RWPE2 (cell line): ENCODE results near the gene MCF2L2.
"Not testable (repeated sequence)": the region's sequence is repeated elsewhere in the genome, so short reads cannot be mapped to it uniquely, and the experiment has no call there.

Experiments used
- ATAC-seq: fragments of 200-7000 bp; cut with Tn5 transposase; 3 replicates; pipeline ENCODE4 v1.9.1; 2021; ENCODE audit warnings: low read depth
- DNase-seq: peaks from one replicate; pipeline ENCODE4 v3.0.0-alpha.2; 2020; ENCODE audit warnings: low spot score
- H3K27ac ChIP-seq: fragments of 450-650 bp; 2 replicates; pipeline ENCODE4 v1.5.1; 2017; ENCODE audit warnings: mild to moderate bottlenecking; ENCODE audit not compliant: poor library complexity, severe bottlenecking
- H3K27me3 ChIP-seq: fragments of 250-450 bp; sonication (Bioruptor Pico); 2 replicates; pipeline ENCODE4 v1.5.1; 2021; ENCODE audit warnings: mild to moderate bottlenecking, moderate library complexity; ENCODE audit not compliant: insufficient read depth, poor library complexity, severe bottlenecking
- H3K36me3 ChIP-seq: fragments of 250-450 bp; sonication (Bioruptor Pico); 2 replicates; pipeline ENCODE4 v1.5.1; 2020; ENCODE audit warnings: low read depth, mild to moderate bottlenecking, moderate library complexity
- H3K4me1 ChIP-seq: fragments of 250-450 bp; sonication (Bioruptor Pico); 2 replicates; pipeline ENCODE4 v1.5.1; 2021; ENCODE audit warnings: mild to moderate bottlenecking, moderate library complexity; ENCODE audit not compliant: insufficient read depth, poor library complexity, severe bottlenecking
- H3K4me3 ChIP-seq: fragments of 250-450 bp; sonication (Bioruptor Pico); 2 replicates; pipeline ENCODE4 v1.5.1; 2021; ENCODE audit warnings: mild to moderate bottlenecking, moderate library complexity; ENCODE audit not compliant: severe bottlenecking
- H3K9me3 ChIP-seq: fragments of 250-450 bp; sonication (Bioruptor Pico); 2 replicates; pipeline ENCODE4 v1.5.1; 2021; ENCODE audit warnings: mild to moderate bottlenecking, moderate library complexity; ENCODE audit not compliant: severe bottlenecking
- TF ChIP-seq, protein P1 (sequence below): fragments of 450-650 bp; IDR thresholded peaks from one replicate; pipeline ENCODE4 v1.5.1; 2017; ENCODE audit warnings: mild to moderate bottlenecking, moderate library complexity; ENCODE audit not compliant: poor library complexity, severe bottlenecking

Gene MCF2L2

DNA sequence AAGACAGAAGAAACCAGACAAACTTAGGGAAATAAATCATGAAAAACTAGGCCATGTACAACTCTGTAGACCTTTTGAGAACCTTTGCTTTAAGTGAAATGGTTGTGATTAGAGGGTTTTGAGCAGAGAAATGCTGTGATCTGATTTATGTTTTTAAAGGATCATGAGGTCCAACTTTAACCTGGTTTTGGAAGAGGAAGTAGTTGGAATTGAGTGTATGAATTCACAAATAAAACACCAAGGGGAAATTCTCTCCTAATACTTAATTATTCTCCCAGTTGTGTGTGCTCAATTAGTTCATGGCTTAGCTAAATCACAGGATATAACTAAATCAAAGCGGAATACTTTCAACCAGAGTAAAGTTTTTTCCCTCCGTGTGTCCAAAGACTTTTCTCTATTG, 45.5 kb upstream of the MCF2L2 start:
- TF ChIP-seq, protein P1, sequence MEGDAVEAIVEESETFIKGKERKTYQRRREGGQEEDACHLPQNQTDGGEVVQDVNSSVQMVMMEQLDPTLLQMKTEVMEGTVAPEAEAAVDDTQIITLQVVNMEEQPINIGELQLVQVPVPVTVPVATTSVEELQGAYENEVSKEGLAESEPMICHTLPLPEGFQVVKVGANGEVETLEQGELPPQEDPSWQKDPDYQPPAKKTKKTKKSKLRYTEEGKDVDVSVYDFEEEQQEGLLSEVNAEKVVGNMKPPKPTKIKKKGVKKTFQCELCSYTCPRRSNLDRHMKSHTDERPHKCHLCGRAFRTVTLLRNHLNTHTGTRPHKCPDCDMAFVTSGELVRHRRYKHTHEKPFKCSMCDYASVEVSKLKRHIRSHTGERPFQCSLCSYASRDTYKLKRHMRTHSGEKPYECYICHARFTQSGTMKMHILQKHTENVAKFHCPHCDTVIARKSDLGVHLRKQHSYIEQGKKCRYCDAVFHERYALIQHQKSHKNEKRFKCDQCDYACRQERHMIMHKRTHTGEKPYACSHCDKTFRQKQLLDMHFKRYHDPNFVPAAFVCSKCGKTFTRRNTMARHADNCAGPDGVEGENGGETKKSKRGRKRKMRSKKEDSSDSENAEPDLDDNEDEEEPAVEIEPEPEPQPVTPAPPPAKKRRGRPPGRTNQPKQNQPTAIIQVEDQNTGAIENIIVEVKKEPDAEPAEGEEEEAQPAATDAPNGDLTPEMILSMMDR, result no peak
- Histone ChIP-seq H3K4me1 (no peaks in the 10 kb centered on the region), H3K9me3 (no peaks in the 10 kb centered on the region), H3K4me3 (no peak overlapping the region), H3K27me3 (no peaks in the 10 kb centered on the region), H3K27ac (no peak overlapping the region), H3K36me3 (no peaks in the 10 kb centered on the region)
- ATAC-seq (no peak), DNase-seq (no peak)

DNA sequence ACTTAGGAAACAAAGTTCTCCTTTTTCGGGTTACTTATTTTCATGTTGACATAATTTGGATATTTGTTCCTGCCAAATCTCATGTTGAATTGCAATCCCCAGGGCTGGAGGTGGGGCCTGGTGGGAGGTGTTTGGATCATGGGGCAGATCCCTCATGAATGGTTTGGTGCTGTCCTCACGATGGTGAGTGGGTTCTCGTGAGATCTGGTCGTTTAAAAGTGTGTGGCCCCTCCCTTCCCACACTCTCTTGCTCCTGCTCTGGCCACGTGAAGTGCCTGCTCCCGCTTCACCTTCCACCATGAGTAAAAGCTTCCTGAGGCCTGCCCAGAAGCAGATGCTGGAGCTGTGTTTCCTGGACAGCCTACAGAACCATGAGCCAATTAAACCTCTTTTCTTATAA, 43.7 kb upstream of the MCF2L2 start:
- no peaks in the 10 kb centered on the region for H3K9me3 ChIP-seq
- TF ChIP-seq, protein P1, result no peak
- no peak for ATAC-seq
- H3K4me3 ChIP-seq, result no peak overlapping the region
- H3K27ac ChIP-seq, result no peak overlapping the region
- no peaks in the 10 kb centered on the region for H3K4me1 ChIP-seq
- no peak for DNase-seq
- H3K36me3 ChIP-seq, result no peaks in the 10 kb centered on the region
- no peaks in the 10 kb centered on the region for H3K27me3 ChIP-seq

DNA sequence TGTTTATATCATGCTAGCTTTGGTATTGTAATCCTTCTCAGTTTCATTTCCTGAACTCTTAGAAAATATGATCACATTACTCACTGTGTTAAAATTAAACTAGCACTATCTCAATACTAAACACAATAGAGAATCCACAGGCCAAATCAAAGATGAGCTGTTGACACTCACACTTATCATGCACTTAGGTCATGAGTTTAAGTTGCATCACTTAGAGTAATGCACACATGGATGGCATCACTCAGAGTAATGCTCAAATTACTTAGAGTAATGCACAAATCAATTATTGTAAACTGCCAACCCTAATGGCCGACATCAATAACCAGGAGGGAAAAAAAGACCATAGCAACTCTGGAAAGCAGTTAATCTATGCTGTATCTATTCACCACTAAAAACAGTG, 40.0 kb upstream of the MCF2L2 start:
- ATAC-seq (no peak), DNase-seq (no peak)
- Histone ChIP-seq H3K36me3 (no peaks in the 10 kb centered on the region), H3K27me3 (no peaks in the 10 kb centered on the region), H3K27ac (no peak overlapping the region), H3K9me3 (no peaks in the 10 kb centered on the region), H3K4me3 (no peak overlapping the region), H3K4me1 (no peaks in the 10 kb centered on the region)
- TF ChIP-seq, protein P1, result no peak

DNA sequence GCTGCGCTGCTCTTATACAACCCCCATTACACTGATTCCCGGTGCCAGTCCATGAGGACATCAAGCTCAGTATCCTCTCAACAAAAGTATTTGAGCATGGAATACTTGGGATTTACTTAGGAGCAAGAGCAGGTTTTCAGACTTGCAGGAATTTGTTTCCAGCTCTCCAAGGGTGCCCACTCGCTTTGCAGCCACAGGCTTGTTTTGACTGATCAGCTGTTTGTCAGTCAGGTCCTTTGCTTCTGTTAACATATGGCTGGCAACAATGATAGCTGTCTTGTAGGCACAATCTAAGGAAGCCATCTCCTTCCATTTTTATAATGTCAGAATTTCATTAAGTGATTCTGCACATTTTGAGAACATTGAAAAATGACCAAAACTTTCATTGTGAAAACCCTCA, 38.2 kb upstream of the MCF2L2 start:
- no peak overlapping the region for H3K27ac ChIP-seq
- no peaks in the 10 kb centered on the region for H3K27me3 ChIP-seq
- no peak for ATAC-seq
- no peaks in the 10 kb centered on the region for H3K4me1 ChIP-seq
- H3K9me3 ChIP-seq, result no peaks in the 10 kb centered on the region
- H3K4me3 ChIP-seq, result no peak overlapping the region
- DNase-seq, result no peak
- TF ChIP-seq, protein P1, result no peak
- H3K36me3 ChIP-seq, result no peaks in the 10 kb centered on the region

DNA sequence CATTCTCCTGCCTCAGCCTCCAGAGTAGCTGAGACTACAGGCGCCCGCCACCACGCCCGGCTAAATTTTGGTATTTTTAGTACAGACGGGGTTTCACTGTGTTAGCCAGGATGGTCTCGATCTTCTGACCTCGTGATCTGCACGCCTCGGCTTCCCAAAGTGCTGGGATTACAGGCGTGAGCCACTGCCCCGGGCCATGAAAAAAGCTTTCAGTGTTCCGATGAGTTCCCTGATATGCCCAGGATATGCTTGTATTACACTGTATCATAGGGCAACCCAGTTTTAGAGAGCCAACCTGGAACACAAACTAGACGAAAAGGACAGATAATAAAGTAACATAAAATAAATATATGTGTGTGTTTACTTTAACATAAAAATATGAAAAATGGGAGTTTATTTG, 37.3 kb upstream of the MCF2L2 start:
- H3K9me3 ChIP-seq, H3K27ac ChIP-seq, ATAC-seq, H3K27me3 ChIP-seq, DNase-seq, H3K36me3 ChIP-seq, H3K4me1 ChIP-seq, H3K4me3 ChIP-seq: not testable (repeated sequence)
